Right atrium auricular region (tissue), 2 donors: ENCODE data around the gene OBI1. TPM values are rescaled to one million over a fixed set of nuclear protein-coding genes. Genes with fewer than 3 reads are reported as not detected.

ENCODE experiments used
- DNase-seq: peaks from one replicate; pipeline ENCODE4 v3.0.0-alpha.2; 2019; ENCODE audit warnings: low spot score
- H3K27ac ChIP-seq, 2 donors: fragments of 200-600 bp; sonication (generic); 1 replicate in 1 of 2; 2 replicates in 1 of 2; pipeline ENCODE4 v1.5.1; 2016 to 2019
- H3K27me3 ChIP-seq, 2 donors: fragments of 200-600 bp; sonication (generic); one replicate each; pipeline versions ENCODE4 v1.5.1 to v1.6.0; 2017 to 2019
- H3K36me3 ChIP-seq: fragments of 200-600 bp; sonication (generic); one replicate; pipeline ENCODE4 v1.5.1; 2016
- H3K4me1 ChIP-seq, 2 donors: fragments of 200-600 bp; sonication (generic); one replicate each; pipeline versions ENCODE4 v1.5.1 to v1.6.0; 2017 to 2019
- H3K4me3 ChIP-seq, 2 donors: fragments of 200-600 bp; sonication (generic); 1 replicate in 1 of 2; 2 replicates in 1 of 2; pipeline ENCODE4 v1.5.1; 2017 to 2019; ENCODE audit warnings: mild to moderate bottlenecking in 1 of 2, moderate library complexity in 1 of 2
- H3K9me3 ChIP-seq, 2 donors: fragments of 200-600 bp; sonication (generic); one replicate each; pipeline ENCODE4 v1.5.1; 2019
- CTCF ChIP-seq, 2 donors: fragments of 200-600 bp; sonication (generic); IDR thresholded peaks; one replicate each; pipeline ENCODE4 v1.5.1; 2019; ENCODE audit warnings: antibody characterized with exemption in 2 of 2
- total RNA-seq, 2 donors: library from RNA; depleted of rRNA; stranded (reverse); fragments of >200 nt; gene quantifications; one replicate each; pipeline ENCODE4 v1.1.0, GENCODE V29; 2016

Gene OBI1
- total RNA-seq, 2 donors from 2014 or later: 6.1 to 7.3 TPM

DNA sequence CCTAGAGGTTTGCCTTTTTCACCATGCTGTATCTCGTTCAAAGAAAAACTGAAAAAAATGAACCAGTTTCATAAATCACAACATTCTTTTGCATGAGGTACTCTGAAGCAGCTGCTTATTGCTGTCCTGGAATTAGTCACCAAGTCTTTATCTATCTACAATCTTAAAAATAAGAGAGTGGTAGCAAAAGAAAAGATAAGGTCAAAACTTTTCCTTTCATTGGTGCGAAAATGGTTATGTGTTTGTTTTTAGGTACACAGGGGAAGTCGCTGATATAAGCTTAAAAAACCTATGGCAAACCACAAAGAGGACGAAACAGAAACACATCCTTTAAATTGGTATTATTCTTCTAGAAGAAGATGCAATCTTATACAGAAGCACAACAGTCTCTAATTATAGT lies 20.7 kb downstream of the OBI1 start:
- H3K36me3 ChIP-seq: peaks cover 32% of the 10 kb centered on the region
- DNase-seq: no peak

DNA sequence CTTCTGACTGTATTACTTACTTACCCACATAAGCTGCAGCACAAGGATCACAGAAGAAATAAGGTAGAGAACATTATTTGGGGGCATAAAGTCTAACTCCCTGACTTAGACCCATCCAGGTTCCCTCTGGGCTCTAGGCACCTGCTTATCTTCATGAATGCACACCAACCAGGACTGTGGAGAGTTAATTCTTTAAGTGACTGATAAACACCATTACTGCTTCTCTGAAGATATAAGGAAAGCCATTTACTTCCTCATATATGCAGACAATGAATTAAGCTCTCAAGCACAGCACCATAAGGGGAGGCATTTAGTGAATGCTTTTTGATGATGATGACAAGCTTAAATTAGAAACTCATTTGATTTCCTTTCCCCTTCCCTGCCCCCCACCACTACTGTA lies 22.5 kb downstream of the OBI1 start:
- no peak for TF ChIP-seq CTCF (IDR thresholded peaks at IDR 0.05)
- no peak for DNase-seq
- H3K27ac ChIP-seq: no peak overlapping the region
- peaks cover 43% of the 10 kb centered on the region for H3K36me3 ChIP-seq
- H3K27me3 ChIP-seq: no peaks in the 10 kb centered on the region
- no peaks in the 10 kb centered on the region for H3K9me3 ChIP-seq
- no peaks in the 10 kb centered on the region for H3K4me1 ChIP-seq
- no peak overlapping the region for H3K4me3 ChIP-seq

More for the DNA sequence above, 20.7 kb downstream of the OBI1 start:
- no peak for TF ChIP-seq CTCF (IDR thresholded peaks at IDR 0.05)
- no peak overlapping the region for H3K27ac ChIP-seq
- H3K27me3 ChIP-seq: no peaks in the 10 kb centered on the region
- no peaks in the 10 kb centered on the region for H3K9me3 ChIP-seq
- H3K4me3 ChIP-seq: no peak overlapping the region
- H3K4me1 ChIP-seq: no peaks in the 10 kb centered on the region

GRCh38 chr13:78632996-78633395 lies 26.0 kb downstream of the OBI1 start:
- no peak for DNase-seq
- no peak overlapping the region for H3K27ac ChIP-seq
- H3K4me1 ChIP-seq: no peaks in the 10 kb centered on the region
- no peaks in the 10 kb centered on the region for H3K9me3 ChIP-seq
- H3K36me3 ChIP-seq: peaks cover 33% of the 10 kb centered on the region
- no peak overlapping the region for H3K4me3 ChIP-seq
- TF ChIP-seq CTCF (IDR thresholded peaks at IDR 0.05): no peak
- H3K27me3 ChIP-seq: no peaks in the 10 kb centered on the region

DNA sequence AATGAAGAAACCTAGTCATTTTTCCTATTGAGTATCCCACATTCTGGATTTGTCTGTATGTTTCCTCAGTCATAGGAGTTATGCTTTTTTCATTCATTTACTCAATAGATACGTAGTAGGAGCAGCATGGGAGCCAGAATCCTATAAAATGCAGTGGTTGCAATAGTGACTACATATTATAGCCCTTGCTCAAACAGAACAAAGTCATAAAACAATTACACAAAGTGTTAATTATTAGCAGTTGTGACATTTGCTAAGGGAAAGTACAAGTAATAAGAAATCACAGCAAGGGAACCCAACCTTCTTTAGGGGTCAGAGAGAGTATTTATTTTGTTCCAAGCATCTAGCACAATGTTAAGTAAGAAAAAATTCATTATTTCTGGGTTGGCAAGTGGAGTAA lies 27.9 kb downstream of the OBI1 start:
- peaks cover 30% of the 10 kb centered on the region for H3K36me3 ChIP-seq
- no peaks in the 10 kb centered on the region for H3K9me3 ChIP-seq
- no peak for DNase-seq
- no peaks in the 10 kb centered on the region for H3K27me3 ChIP-seq
- no peaks in the 10 kb centered on the region for H3K4me1 ChIP-seq
- no peak overlapping the region for H3K4me3 ChIP-seq
- H3K27ac ChIP-seq: no peak overlapping the region
- TF ChIP-seq CTCF (IDR thresholded peaks at IDR 0.05): no peak

DNA sequence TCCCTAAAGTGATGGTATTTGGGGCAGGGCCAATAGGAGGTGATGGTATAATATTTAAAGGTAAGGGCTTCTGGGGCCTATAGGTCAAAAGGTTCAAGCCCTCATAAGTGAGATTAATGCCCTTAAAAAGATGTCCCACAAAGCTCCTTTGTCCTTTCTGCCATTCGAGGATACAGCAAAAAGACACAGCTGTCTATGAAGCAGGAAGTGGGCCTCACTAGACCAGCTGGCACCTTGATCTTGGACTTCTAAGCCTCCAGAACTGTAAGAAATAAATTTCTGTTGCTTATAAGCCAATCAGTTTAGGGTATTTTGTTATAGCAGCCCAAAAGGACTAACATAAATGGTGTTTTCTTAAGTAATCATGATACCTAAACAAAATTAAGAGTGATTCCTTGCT lies 28.4 kb downstream of the OBI1 start:
- Histone ChIP-seq H3K4me1 (no peaks in the 10 kb centered on the region), H3K27ac (no peak overlapping the region), H3K4me3 (no peak overlapping the region), H3K36me3 (peaks cover 30% of the 10 kb centered on the region), H3K9me3 (no peaks in the 10 kb centered on the region), H3K27me3 (no peaks in the 10 kb centered on the region)
- DNase-seq: no peak
- TF ChIP-seq CTCF (IDR thresholded peaks at IDR 0.05): no peak

GRCh38 chr13:78625384-78625783 lies 33.6 kb downstream of the OBI1 start:
- H3K36me3 ChIP-seq: peaks cover 3% of the 10 kb centered on the region
- no peak overlapping the region for H3K4me3 ChIP-seq
- no peak for TF ChIP-seq CTCF (IDR thresholded peaks at IDR 0.05)
- no peaks in the 10 kb centered on the region for H3K4me1 ChIP-seq
- no peaks in the 10 kb centered on the region for H3K9me3 ChIP-seq
- no peaks in the 10 kb centered on the region for H3K27me3 ChIP-seq
- DNase-seq: no peak
- no peak overlapping the region for H3K27ac ChIP-seq
